Cardiac muscle cell (in vitro differentiated cells and primary cell): ENCODE data around the gene SARM1. TPM values are rescaled to one million over a fixed set of nuclear protein-coding genes. Genes with fewer than 3 reads are reported as not detected.
A peak's percentile ranks its signal among the peaks of the same experiment; 100 is the strongest.
"Not testable (repeated sequence)": the region's sequence is repeated elsewhere in the genome, so short reads cannot be mapped to it uniquely, and the experiment has no call there.

Source experiments
- DNase-seq, 2 donors: peaks; one replicate each; pipeline versions ENCODE4 v3.0.0 to v3.0.0-alpha.2; 2010 to 2017; ENCODE audit warnings: low read depth in 1 of 2, low spot score in 1 of 2
- H3K27ac ChIP-seq: fragments of 200-600 bp; sonication (generic); 2 replicates; pipeline ENCODE4 v1.5.1; 2016
- H3K27me3 ChIP-seq: fragments of 200-600 bp; sonication (generic); 2 replicates; pipeline ENCODE4 v1.6.0; 2016; ENCODE audit warnings: control low read depth
- H3K36me3 ChIP-seq: fragments of 200-600 bp; sonication (generic); 2 replicates; pipeline ENCODE4 v1.5.1; 2016; ENCODE audit warnings: control low read depth
- H3K4me1 ChIP-seq: fragments of 200-600 bp; sonication (generic); 2 replicates; pipeline ENCODE4 v1.8.1; 2017; ENCODE audit warnings: low read depth, mild to moderate bottlenecking, mixed run types
- H3K4me3 ChIP-seq: fragments of 200-600 bp; sonication (generic); 2 replicates; pipeline ENCODE4 v1.5.1; 2016; ENCODE audit warnings: mild to moderate bottlenecking
- H3K9me3 ChIP-seq: fragments of 200-600 bp; sonication (generic); 2 replicates; pipeline ENCODE4 v1.5.1; 2017; ENCODE audit warnings: low read depth, mild to moderate bottlenecking, control low read depth
- CTCF ChIP-seq: IDR thresholded peaks from 2 replicates; pipeline ENCODE4 v1.5.1; 2012; ENCODE audit warnings: low read depth, mild to moderate bottlenecking, low read length
- polyA plus RNA-seq: library from polyadenylated mRNA; unstranded; fragments of >200 nt; fragmentation: Nextera tagmentation; extraction: Ambion mirVana; gene quantifications from 2 replicates; pipeline ENCODE4 v1.2.1, GENCODE V29; 2016
- total RNA-seq: library from RNA; depleted of rRNA; stranded (reverse); fragments of >200 nt; gene quantifications from 2 replicates; pipeline ENCODE4 v1.2.3, GENCODE V29; 2016

The SARM1 gene
- total and polyA plus RNA-seq, 2 experiments from 2014 or later: 8.9 to 11.5 TPM

GRCh38 chr17:28338056-28338768 is 33.3 kb upstream of the SARM1 start:
- no peaks in the 10 kb centered on the region for H3K27me3 ChIP-seq
- H3K4me1 ChIP-seq: peaks cover 4% of the 10 kb centered on the region
- H3K27ac ChIP-seq: no peak overlapping the region
- no peaks in the 10 kb centered on the region for H3K9me3 ChIP-seq
- TF ChIP-seq CTCF: no peak
- H3K36me3 ChIP-seq: peaks cover 32% of the 10 kb centered on the region
- peak in 1 of 2 donors; percentile 61 for DNase-seq
- no peak overlapping the region for H3K4me3 ChIP-seq

GRCh38 chr17:28338769-28339212 is 32.7 kb upstream of the SARM1 start:
- H3K27ac ChIP-seq, H3K4me3 ChIP-seq, H3K4me1 ChIP-seq, H3K9me3 ChIP-seq, H3K27me3 ChIP-seq, DNase-seq: not testable (repeated sequence)
- peaks cover 32% of the 10 kb centered on the region for H3K36me3 ChIP-seq

DNA sequence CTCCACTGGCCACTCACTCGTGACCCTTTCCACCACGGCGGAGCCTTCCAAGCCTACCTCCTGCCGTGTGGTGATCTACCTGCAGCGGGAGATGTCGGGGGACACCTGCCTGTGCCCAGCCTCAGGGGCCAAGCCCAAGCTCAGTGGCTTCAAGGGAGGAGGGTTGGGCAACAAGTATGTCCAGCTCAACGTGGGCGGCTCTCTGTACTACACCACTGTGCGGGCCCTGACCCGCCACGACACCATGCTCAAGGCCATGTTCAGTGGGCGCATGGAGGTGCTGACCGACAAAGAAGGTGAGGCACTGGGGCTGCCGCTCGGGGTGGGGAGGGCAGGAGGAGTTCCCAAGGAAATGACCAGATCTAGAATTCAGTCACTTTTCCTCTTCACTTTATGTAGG is 32.1 kb upstream of the SARM1 start:
- Histone ChIP-seq H3K36me3 (peaks cover 32% of the 10 kb centered on the region), H3K27ac (no peak overlapping the region), H3K4me1 (peaks cover 3% of the 10 kb centered on the region)

GRCh38 chr17:28340374-28340773 is 31.1 kb upstream of the SARM1 start:
- no peaks in the 10 kb centered on the region for H3K9me3 ChIP-seq

More for the DNA sequence above, 32.1 kb upstream of the SARM1 start:
- H3K9me3 ChIP-seq: no peaks in the 10 kb centered on the region
- no peak for TF ChIP-seq CTCF
- H3K27me3 ChIP-seq: no peaks in the 10 kb centered on the region
- DNase-seq: no peak
- no peak overlapping the region for H3K4me3 ChIP-seq

DNA sequence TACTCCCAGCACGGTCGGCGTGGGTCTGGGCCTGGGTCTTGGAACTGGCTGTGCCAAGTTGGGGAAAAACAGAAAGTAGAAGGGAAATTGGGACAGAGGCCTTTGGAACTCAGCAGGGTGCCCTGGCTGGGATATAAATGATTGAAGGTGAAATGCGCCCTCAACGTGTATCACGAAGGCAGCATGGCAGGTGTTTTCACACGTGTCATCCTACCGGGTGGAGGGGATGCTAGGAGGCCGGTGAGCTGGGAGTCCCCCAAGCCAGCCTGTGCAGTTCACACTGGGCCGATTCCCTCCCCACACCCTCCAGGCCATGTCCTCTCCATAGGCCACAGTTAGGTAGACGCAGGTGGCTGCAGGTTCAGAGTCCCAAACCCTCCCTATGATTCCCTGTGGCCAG is 30.0 kb upstream of the SARM1 start:
- Histone ChIP-seq H3K4me1 (no peaks in the 10 kb centered on the region), H3K4me3 (no peak overlapping the region), H3K27ac (no peak overlapping the region), H3K9me3 (no peaks in the 10 kb centered on the region), H3K36me3 (peaks cover 41% of the 10 kb centered on the region), H3K27me3 (no peaks in the 10 kb centered on the region)
- TF ChIP-seq CTCF: no peak
- no peak for DNase-seq

More at GRCh38 chr17:28340374-28340773, 31.1 kb upstream of the SARM1 start:
- H3K4me3 ChIP-seq: no peak overlapping the region
- TF ChIP-seq CTCF: no peak
- no peak for DNase-seq
- H3K27ac ChIP-seq: no peak overlapping the region
- H3K27me3 ChIP-seq: no peaks in the 10 kb centered on the region
- H3K36me3 ChIP-seq: peaks cover 41% of the 10 kb centered on the region
- H3K4me1 ChIP-seq: no peaks in the 10 kb centered on the region

GRCh38 chr17:28342313-28342712 is 29.2 kb upstream of the SARM1 start:
- Histone ChIP-seq H3K4me3 (no peak overlapping the region), H3K27ac (no peak overlapping the region), H3K36me3 (peaks cover 41% of the 10 kb centered on the region)

More at GRCh38 chr17:28342313-28342712, 29.2 kb upstream of the SARM1 start:
- no peak for DNase-seq
- Histone ChIP-seq H3K4me1 (peaks cover 2% of the 10 kb centered on the region), H3K27me3 (no peaks in the 10 kb centered on the region), H3K9me3 (no peaks in the 10 kb centered on the region)
- no peak for TF ChIP-seq CTCF
